HUES64 (cell line): Measurements from ENCODE around the gene CDK3.

Experiments used
- H3K27ac ChIP-seq: 2 replicates; pipeline ENCODE4 v1.7.0; 2013; ENCODE audit warnings: low read depth, low read length, inconsistent platforms
- H3K27me3 ChIP-seq: 2 replicates; pipeline ENCODE4 v1.6.1; 2013; ENCODE audit warnings: mild to moderate bottlenecking, low read length; ENCODE audit not compliant: insufficient read depth
- H3K36me3 ChIP-seq: 2 replicates; pipeline ENCODE4 v1.6.1; 2013; ENCODE audit warnings: mild to moderate bottlenecking, low read length; ENCODE audit not compliant: insufficient read depth
- H3K4me1 ChIP-seq: 2 replicates; pipeline ENCODE4 v1.6.1; 2013; ENCODE audit warnings: mild to moderate bottlenecking, low read length, moderate library complexity; ENCODE audit not compliant: insufficient read depth
- H3K4me3 ChIP-seq: 2 replicates; pipeline ENCODE4 v1.5.1; 2013; ENCODE audit warnings: mild to moderate bottlenecking, low read length, moderate library complexity
- H3K9ac ChIP-seq: 2 replicates; pipeline ENCODE4 v1.6.1; 2013; ENCODE audit warnings: mild to moderate bottlenecking, low read depth, low read length
- H3K9me3 ChIP-seq: 2 replicates; pipeline ENCODE4 v1.6.1; 2013; ENCODE audit warnings: low read depth, low read length; ENCODE audit not compliant: insufficient read depth
- WGBS: fragments of 150-250, 120-280 bp; methylation state at CpG from one replicate; pipeline ENCODE4 v1.1.7; 2013; ENCODE audit warnings: missing lambda C conversion rate; 5-methylcytosine and 5-hydroxymethylcytosine counted together

Gene CDK3

GRCh38 chr17:76008208-76008607 is 7.6 kb downstream of the CDK3 start:
- H3K4me1 ChIP-seq, result no peaks in the 10 kb centered on the region
- peaks cover 3% of the 10 kb centered on the region; the same call in 1 of the 2 replicates for H3K36me3 ChIP-seq
- no peak overlapping the region for H3K27ac ChIP-seq
- WGBS, result 95% methylated on average over 36 of the region's 36 CpGs
- H3K27me3 ChIP-seq, result no peaks in the 10 kb centered on the region
- H3K9ac ChIP-seq, result no peak overlapping the region
- H3K9me3 ChIP-seq, result no peaks in the 10 kb centered on the region
- no peak overlapping the region for H3K4me3 ChIP-seq

DNA sequence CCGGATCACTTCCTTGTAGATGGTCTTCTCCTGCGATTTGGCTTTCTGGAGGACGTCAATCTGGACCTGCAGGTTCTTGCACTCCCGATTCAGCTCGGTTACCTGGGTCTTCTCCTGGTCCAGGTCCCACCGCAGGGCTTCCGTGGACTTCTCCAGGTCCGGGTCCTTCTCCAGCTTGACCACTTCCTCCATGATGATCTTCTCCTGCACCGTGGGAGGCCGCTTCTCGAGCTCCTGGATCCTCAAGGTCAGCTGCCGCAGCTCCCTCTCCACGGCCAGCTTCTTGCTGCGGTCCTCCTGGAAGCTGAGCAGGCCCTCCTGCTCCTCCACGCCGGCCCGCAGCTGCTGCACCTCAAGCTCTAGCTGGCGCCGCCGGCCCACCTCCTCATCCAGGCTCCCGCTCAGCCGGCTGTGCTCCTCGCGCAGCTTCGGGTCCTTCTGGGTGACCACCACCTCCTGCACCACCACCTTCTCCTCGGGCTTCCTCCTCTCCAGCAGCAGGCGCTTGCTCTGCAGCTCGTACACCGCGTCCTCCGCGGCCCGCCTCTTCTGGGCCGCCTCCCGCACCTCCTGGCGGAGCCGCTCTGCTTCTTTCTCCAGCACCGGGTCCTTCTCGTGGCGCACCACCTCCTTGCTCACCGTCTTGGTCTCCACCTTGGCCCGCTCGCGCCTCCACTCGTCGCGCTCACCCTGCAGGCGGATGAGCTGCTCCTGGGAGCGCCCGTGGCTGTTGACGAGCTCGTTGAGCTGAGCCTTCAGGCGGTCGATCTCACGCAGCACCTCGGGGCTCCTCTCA is 8.2 kb downstream of the CDK3 start:
- no peak overlapping the region for H3K9ac ChIP-seq
- WGBS, result 95% methylated on average over 56 of the region's 56 CpGs
- H3K27me3 ChIP-seq, result no peaks in the 10 kb centered on the region
- no peak overlapping the region for H3K4me3 ChIP-seq
- no peaks in the 10 kb centered on the region for H3K36me3 ChIP-seq
- no peaks in the 10 kb centered on the region for H3K9me3 ChIP-seq
- H3K4me1 ChIP-seq, result no peaks in the 10 kb centered on the region
- H3K27ac ChIP-seq, result no peak overlapping the region

DNA sequence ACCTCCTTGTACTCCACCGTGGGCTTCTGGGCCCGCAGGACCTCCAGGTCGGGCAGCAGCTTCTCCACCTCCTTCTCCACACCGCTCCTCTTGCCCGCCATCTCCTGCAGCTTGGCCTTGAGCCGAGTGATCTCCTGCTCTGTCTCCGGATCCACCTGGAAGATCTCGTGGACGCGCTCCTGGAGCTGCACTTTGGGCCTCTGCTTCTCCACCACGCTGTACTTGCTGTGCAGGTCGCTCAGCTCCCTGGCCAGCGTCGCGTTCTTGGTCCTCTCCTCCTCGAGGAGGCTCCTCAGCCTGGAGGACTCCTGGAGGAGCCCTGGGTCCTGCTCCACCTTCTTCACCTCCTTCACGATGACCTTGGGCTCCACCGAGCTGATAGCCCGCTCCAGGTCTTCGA is 8.8 kb downstream of the CDK3 start:
- no peaks in the 10 kb centered on the region for H3K27me3 ChIP-seq
- H3K27ac ChIP-seq, result no peak overlapping the region
- H3K36me3 ChIP-seq, result no peaks in the 10 kb centered on the region
- H3K4me1 ChIP-seq, result no peaks in the 10 kb centered on the region
- no peak overlapping the region for H3K9ac ChIP-seq
- 94% methylated on average over 20 of the region's 20 CpGs for WGBS
- no peak overlapping the region for H3K4me3 ChIP-seq
- H3K9me3 ChIP-seq, result no peaks in the 10 kb centered on the region

GRCh38 chr17:76009969-76010661 is 9.5 kb downstream of the CDK3 start:
- Histone ChIP-seq H3K4me1 (no peaks in the 10 kb centered on the region), H3K9ac (no peak overlapping the region), H3K27me3 (no peaks in the 10 kb centered on the region), H3K4me3 (no peak overlapping the region), H3K36me3 (no peaks in the 10 kb centered on the region), H3K27ac (no peak overlapping the region), H3K9me3 (no peaks in the 10 kb centered on the region)
- WGBS, result 93% methylated on average over 21 of the region's 21 CpGs

DNA sequence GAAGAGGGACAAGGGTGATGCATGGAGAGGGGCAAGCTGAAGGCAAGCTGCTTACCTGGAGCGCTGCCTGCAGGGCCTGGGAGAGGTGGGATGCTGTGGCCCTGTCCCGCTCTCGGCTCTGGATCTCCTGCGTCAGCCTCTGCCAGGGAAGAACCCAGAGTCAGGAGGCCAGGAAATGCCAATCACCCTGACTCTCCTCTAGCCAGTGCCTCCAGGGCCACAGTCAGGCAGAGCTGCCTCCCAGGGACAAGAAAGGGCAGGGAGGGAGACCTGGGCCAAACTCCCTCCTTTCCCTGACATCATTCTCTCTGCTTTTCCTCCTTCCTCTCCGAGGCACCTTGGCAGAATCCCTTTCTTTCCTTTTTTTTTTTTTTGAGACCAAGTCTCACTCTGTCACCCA is 11.3 kb downstream of the CDK3 start:
- 90% methylated on average over 5 of the region's 5 CpGs for WGBS

GRCh38 chr17:76013377-76013932 is 12.8 kb downstream of the CDK3 start:
- H3K36me3 ChIP-seq, result no peaks in the 10 kb centered on the region
- WGBS, result 88% methylated on average over 15 of the region's 15 CpGs
- no peak overlapping the region for H3K27ac ChIP-seq
- H3K27me3 ChIP-seq, result no peaks in the 10 kb centered on the region
- no peak overlapping the region for H3K9ac ChIP-seq
- no peaks in the 10 kb centered on the region for H3K4me1 ChIP-seq
- no peak overlapping the region for H3K4me3 ChIP-seq
- H3K9me3 ChIP-seq, result no peaks in the 10 kb centered on the region

More for the DNA sequence above, 11.3 kb downstream of the CDK3 start:
- Histone ChIP-seq H3K9ac (no peak overlapping the region), H3K36me3 (no peaks in the 10 kb centered on the region), H3K27me3 (no peaks in the 10 kb centered on the region), H3K27ac (no peak overlapping the region), H3K4me1 (no peaks in the 10 kb centered on the region), H3K9me3 (no peaks in the 10 kb centered on the region), H3K4me3 (no peak overlapping the region)

- Histone ChIP-seq H3K27me3 (no peaks in the 10 kb centered on the region), H3K36me3 (no peaks in the 10 kb centered on the region), H3K4me3 (no peak overlapping the region), H3K9ac (no peak overlapping the region), H3K27ac (no peak overlapping the region), H3K9me3 (no peaks in the 10 kb centered on the region), H3K4me1 (no peaks in the 10 kb centered on the region)
- 43% methylated on average over 19 of the region's 19 CpGs for WGBS
Measured at GRCh38 chr17:76014100-76014924, 13.7 kb downstream of the CDK3 start.

- H3K4me1 ChIP-seq, result no peaks in the 10 kb centered on the region
- no peaks in the 10 kb centered on the region for H3K27me3 ChIP-seq
- H3K4me3 ChIP-seq, result no peak overlapping the region
- 91% methylated on average over 26 of the region's 26 CpGs for WGBS
- H3K36me3 ChIP-seq, result no peaks in the 10 kb centered on the region
- no peak overlapping the region for H3K9ac ChIP-seq
- H3K9me3 ChIP-seq, result no peaks in the 10 kb centered on the region
- no peak overlapping the region for H3K27ac ChIP-seq
Measured at GRCh38 chr17:76014925-76015261, 14.2 kb downstream of the CDK3 start.

DNA sequence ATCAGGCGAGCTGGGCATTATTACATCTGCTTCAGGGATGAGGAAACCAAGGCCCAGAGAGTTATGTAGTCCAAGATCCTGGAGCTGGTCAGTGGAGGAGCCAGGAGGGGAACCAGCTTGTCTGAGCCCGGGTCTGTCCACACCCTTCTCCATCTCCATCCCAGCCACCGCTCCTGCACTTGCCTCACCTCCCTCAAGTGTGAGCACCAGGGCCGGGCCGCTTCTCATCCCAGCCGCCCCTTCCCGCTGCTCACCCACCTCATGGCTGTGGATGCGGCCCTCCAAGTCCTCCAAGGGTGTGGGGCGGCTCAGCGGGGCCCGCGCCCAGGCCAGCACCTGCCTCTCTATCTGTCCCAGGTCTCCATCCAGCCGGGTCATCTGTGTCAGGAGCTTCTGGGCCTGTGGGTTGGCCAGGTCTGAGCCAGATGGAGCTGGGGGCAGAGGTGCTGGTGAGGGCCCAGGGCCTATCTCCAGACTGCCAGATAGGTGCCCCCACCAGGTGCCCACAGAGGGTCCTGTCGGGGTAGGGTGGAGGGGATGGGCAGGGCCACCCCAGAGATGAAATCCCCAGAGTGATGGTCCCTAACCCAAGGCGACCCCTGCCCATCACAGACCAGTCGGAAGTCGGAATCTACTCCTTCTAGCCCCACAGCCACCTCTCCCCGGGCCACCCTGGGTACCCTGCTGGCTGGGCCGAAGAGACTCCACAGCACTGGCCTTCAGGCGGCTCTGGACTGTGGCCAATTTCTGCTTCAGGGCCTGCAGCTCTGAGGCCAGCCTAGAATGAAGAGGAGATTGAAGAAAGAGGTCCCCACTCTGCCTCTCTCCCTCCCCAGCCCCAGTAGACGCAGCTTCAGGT is 17.1 kb downstream of the CDK3 start:
- no peak overlapping the region for H3K27ac ChIP-seq
- H3K36me3 ChIP-seq, result no peaks in the 10 kb centered on the region
- H3K9me3 ChIP-seq, result no peaks in the 10 kb centered on the region
- H3K4me1 ChIP-seq, result no peaks in the 10 kb centered on the region
- WGBS, result 95% methylated on average over 21 of the region's 21 CpGs
- no peak overlapping the region for H3K4me3 ChIP-seq
- no peak overlapping the region for H3K9ac ChIP-seq
- no peaks in the 10 kb centered on the region for H3K27me3 ChIP-seq

DNA sequence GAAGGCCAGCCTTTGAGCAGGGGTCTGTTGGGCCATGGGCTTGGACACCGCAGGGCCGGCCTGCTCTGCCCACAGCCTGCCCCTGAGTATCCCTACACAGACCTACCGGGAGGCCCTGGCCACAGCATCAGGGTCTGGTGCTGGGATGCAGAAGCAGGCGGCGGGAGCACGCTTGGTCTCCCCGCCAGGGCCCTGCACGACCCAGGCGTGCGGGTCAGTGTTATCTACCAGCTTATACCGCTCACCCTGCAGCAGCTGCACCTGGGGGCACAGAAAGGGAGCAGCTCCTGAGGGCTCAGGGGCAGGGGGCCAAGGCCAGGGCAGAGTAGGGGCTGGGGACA is 17.7 kb downstream of the CDK3 start:
- Histone ChIP-seq H3K9ac (no peak overlapping the region), H3K27ac (no peak overlapping the region), H3K4me3 (no peak overlapping the region), H3K9me3 (no peaks in the 10 kb centered on the region), H3K4me1 (no peaks in the 10 kb centered on the region), H3K36me3 (no peaks in the 10 kb centered on the region), H3K27me3 (no peaks in the 10 kb centered on the region)
- WGBS, result 86% methylated on average over 11 of the region's 11 CpGs
